Stimulated activated naive CD8-positive, alpha-beta T cell treated with anti-CD3 and anti-CD28 coated beads, Interleukin-15, amount 100 ng/mL, for 72 hours (primary cell): Measurements from ENCODE around the gene KDM7A.

Source experiments
- ATAC-seq: fragments of 150-1000 bp; cut with Tn5 transposase; 2 replicates; pipeline ENCODE4 v1.10.0; 2021; ENCODE audit warnings: mild to moderate bottlenecking, moderate library complexity
- DNase-seq, 2 donors: peaks; one replicate each; pipeline ENCODE4 v3.0.0; 2021 to 2022
- H3K27ac Mint-ChIP-seq, 2 donors: one replicate each; pipeline ENCODE4 v1.8.0; 2022; ENCODE audit warnings: mild to moderate bottlenecking in 2 of 2, mixed read lengths in 2 of 2, moderate library complexity in 2 of 2
- H3K27me3 Mint-ChIP-seq: one replicate; pipeline ENCODE4 v1.8.0; 2022; ENCODE audit warnings: mixed read lengths
- H3K4me1 Mint-ChIP-seq: one replicate; pipeline ENCODE4 v1.8.0; 2022; ENCODE audit warnings: mild to moderate bottlenecking, mixed read lengths
- H3K4me3 Mint-ChIP-seq, 2 donors: one replicate each; pipeline ENCODE4 v1.8.0; 2022; ENCODE audit warnings: mild to moderate bottlenecking in 2 of 2, mixed read lengths in 2 of 2, moderate library complexity in 1 of 2
- H3K9me3 Mint-ChIP-seq, 2 donors: one replicate each; pipeline ENCODE4 v1.8.0; 2022; ENCODE audit warnings: mixed read lengths in 2 of 2

The KDM7A gene

DNA sequence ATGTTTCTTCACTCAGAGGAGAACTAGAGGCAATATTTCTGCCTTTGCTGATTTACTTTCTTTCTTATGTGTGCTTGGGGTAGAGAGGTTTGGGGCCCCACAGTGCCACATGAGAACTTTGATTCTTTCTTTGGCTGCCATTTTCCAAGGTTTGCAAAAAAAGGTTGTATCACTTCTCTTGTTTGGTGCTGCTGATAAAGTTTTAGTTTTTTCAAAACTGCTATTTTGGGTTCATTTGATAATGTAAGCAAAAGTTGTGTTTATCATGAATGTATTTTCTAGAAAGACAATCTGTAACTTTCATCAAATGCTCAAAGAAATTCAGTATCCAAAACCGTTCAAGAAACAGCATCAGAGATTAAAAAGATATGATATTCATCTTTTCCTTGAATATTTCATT is 83.4 kb downstream of the KDM7A start:
- DNase-seq: no peak
- Mint-ChIP-seq H3K4me1 (no peaks in the 10 kb centered on the region), H3K27ac (peak overlapping the region in 1 of 2 donors; percentile 69), H3K27me3 (no peaks in the 10 kb centered on the region), H3K4me3 (no peak overlapping the region), H3K9me3 (no peaks in the 10 kb centered on the region)
- ATAC-seq: no peak

DNA sequence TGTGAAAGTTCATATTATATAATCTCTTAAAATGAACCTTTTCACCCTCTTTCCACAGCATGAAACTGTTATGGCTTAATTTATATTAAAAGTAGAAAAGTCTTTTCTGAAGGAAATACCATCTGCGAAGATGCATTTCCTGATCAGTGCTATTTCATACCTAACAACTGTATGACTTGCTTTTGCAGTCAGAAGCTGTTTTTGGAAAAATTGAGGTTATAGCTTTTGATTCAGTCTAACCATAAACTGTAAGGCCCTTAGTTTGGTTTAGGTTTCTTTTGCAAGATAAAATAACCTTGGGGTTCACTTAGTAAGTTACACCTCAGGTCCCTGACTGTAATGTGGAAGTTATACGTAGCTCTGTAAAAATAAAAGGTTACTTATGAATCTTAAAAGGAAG is 91.3 kb downstream of the KDM7A start:
- ATAC-seq: peak; percentile 49
- Mint-ChIP-seq H3K27me3 (no peaks in the 10 kb centered on the region), H3K4me1 (peaks cover 43% of the 10 kb centered on the region), H3K27ac (peak overlapping the region in 1 of 2 donors; percentile 80), H3K9me3 (no peaks in the 10 kb centered on the region), H3K4me3 (peak overlapping the region in 1 of 2 donors; percentile 21)
- DNase-seq: no peak

DNA sequence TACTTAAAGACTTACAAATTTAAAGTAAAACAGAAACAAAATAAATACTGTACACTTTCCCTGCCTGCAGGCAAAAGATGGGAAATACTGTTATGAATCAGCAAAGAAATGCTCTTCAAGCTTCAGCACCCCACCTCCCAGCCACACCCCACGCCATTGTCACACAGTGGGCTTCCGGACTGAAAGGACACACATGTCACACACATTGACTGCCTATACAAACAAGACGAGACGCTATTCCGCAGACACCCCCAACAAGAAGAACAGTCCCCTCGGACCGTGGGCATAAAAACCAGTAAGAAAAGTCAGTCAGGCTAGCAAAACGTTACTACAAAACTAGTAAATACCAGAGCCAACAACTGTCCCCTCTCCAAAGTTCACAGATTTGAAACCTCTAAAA is 91.8 kb downstream of the KDM7A start:
- peak overlapping the region; percentile 1 to 80 for H3K27ac Mint-ChIP-seq
- H3K4me3 Mint-ChIP-seq: peak overlapping the region; percentile 21 to 35
- peaks cover 43% of the 10 kb centered on the region for H3K4me1 Mint-ChIP-seq
- ATAC-seq: peak; percentile 82
- no peaks in the 10 kb centered on the region for H3K9me3 Mint-ChIP-seq
- no peaks in the 10 kb centered on the region for H3K27me3 Mint-ChIP-seq
- peak in 1 of 2 donors; percentile 55 for DNase-seq

DNA sequence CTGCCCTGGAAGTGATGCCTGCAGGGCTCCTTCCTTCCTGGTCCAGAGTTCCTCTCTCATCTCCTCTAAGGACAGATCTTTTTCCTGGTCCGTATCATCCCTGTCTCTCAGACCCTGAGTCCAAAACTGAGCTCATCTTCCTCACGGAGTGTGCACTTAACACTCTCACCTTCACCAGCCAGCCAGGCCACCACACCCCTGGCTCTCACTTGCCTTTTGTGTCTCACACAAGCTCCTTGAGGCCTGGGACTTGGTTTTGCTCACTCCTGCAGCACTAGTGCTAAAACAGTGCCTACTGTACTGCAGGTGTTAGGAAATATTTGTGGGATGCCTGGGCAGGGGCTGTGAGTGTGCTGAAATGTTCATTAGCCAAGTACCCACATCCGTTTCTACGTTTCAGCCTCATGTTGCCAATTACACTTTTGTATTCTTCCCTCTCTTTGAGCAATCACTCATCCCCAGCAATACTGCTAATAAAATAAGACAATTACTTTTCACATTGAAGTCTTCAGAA is 92.6 kb downstream of the KDM7A start:
- Mint-ChIP-seq H3K9me3 (no peaks in the 10 kb centered on the region), H3K4me3 (peak overlapping the region; percentile 11 to 44), H3K4me1 (peaks cover 46% of the 10 kb centered on the region), H3K27me3 (no peaks in the 10 kb centered on the region), H3K27ac (peak overlapping the region in 1 of 2 donors; percentile 52)
- ATAC-seq (peak; percentile 69), DNase-seq (peak in 1 of 2 donors; percentile 33)

DNA sequence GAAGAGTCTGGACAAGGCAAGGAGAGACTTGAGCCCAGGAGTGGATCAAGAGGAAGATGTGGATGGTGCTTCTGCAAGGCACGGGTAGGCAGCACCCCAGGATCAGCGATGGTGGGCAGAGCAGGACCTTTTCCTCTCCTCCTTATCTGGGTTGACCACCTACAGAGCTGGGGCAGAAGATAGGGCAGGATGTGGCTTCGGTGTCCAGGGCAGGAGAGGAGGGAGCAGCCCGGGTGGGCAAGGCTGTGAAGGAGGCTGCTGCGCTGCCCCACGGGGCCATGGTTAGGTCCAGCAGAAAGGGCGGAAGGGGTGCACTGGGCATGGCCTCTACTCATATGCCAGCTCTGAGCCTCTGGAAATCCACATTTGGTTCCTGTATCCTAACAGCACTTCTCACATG is 94.0 kb downstream of the KDM7A start:
- DNase-seq (no peak), ATAC-seq (no peak)
- Mint-ChIP-seq H3K4me3 (no peak overlapping the region), H3K4me1 (peaks cover 59% of the 10 kb centered on the region), H3K27me3 (no peaks in the 10 kb centered on the region), H3K9me3 (no peaks in the 10 kb centered on the region), H3K27ac (peak overlapping the region in 1 of 2 donors; percentile 91)

DNA sequence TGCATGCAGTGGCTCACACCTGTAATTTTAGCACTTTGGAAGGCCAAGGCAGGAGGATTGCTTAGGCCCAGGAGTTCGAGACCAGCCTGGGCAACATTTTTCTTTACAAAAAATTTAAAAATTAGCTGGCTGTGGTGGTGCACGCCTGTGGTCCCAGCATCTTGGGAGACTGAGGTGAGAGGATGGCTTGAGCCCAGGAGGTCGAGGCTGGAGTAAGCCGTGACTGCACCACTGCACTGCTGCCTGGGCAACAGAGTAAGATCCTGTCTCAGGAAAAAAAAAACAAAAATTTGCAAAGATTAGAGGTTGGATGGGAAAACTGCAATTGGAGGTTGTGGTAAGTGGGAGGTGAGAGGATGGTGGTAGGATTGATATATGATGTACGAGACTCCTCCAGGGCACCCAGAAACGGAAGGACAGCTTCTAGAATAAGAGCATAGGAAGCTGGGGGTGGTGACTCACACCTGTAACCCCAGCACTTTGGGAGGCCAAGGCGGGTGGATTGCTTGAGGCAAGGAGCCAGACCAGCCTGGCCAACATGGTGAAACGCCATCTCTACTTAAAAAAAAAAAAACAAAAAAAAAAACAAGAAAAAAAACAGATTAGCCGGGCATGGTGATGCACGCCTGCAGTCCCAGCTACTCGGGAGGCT is 94.9 kb downstream of the KDM7A start:
- Mint-ChIP-seq H3K27ac (peak overlapping the region in 1 of 2 donors; percentile 15), H3K27me3 (no peaks in the 10 kb centered on the region), H3K9me3 (no peaks in the 10 kb centered on the region), H3K4me1 (peaks cover 57% of the 10 kb centered on the region), H3K4me3 (no peak overlapping the region)
- no peak for ATAC-seq
- no peak for DNase-seq

DNA sequence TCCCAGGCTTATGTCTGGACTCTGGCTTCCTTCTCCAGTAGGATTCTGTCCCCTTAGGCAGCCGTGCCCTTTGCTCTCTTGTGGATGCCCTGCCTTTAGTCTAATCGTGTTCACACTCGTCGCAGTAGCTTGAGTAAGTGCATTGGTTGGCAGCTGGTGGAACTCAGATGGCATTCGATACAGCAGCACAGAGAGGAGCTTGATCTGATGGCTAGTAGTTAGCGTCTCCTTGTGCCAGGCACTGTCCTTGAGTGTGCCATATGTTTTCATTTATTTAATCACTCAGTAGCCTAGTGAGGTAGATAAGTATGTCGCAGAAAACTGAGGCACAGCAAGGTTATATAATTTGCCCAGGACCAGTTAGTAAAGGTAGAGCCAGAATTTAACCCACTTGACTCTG is 95.9 kb downstream of the KDM7A start:
- H3K4me1 Mint-ChIP-seq: peaks cover 47% of the 10 kb centered on the region
- no peaks in the 10 kb centered on the region for H3K27me3 Mint-ChIP-seq
- no peak overlapping the region for H3K4me3 Mint-ChIP-seq
- no peaks in the 10 kb centered on the region for H3K9me3 Mint-ChIP-seq
- H3K27ac Mint-ChIP-seq: no peak overlapping the region
- no peak for ATAC-seq
- no peak for DNase-seq

DNA sequence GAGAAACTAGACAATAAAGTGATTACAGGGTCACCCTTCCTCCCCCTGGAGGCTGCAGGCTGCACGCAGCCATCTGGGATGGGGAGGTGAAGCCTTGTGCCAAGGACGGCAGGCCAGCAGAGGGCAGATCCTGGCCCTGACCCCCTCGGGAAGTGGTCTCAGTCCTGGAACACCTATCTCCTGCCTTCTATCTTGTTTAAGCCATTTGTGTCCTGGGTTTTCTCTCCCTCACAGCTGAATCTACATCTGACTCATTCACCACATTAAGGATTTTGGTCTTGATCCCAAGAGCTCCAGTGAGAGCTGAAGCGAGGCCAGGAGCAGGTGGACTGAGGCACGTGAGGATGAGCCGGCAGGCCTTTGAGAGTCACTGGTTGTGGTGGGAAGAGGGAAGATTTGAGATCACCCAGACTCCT is 97.7 kb downstream of the KDM7A start:
- Mint-ChIP-seq H3K27ac (peak overlapping the region in 1 of 2 donors; percentile 42), H3K4me1 (peaks cover 31% of the 10 kb centered on the region)
- DNase-seq: no peak

DNA sequence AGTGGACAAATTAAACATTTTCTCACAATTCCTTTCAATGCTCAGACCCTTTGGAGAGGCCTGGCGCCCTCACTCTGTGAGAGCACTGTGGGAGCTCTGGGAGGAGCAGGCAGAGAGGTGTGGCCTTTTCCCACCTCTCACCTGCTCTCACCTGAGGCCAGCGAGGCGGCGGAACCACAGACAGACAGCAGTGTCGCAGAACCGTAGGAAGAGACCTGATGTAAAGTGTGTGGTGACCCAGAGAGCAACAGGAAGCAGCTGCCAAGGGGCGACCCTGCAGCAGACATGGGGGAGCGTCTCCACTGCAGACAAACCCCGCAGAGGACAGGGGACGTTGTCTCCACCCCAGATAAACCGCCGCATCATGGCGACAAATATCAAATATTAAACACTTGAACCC is 98.4 kb downstream of the KDM7A start:
- Mint-ChIP-seq H3K27me3 (no peaks in the 10 kb centered on the region), H3K4me3 (peak overlapping the region; percentile 53 to 73), H3K27ac (peak overlapping the region in 1 of 2 donors; percentile 70), H3K4me1 (peaks cover 23% of the 10 kb centered on the region), H3K9me3 (no peaks in the 10 kb centered on the region)
- peak; percentile 27 for ATAC-seq
- no peak for DNase-seq

More for the DNA sequence above, 97.7 kb downstream of the KDM7A start:
- Mint-ChIP-seq H3K4me3 (no peak overlapping the region), H3K27me3 (no peaks in the 10 kb centered on the region), H3K9me3 (no peaks in the 10 kb centered on the region)
- no peak for ATAC-seq

DNA sequence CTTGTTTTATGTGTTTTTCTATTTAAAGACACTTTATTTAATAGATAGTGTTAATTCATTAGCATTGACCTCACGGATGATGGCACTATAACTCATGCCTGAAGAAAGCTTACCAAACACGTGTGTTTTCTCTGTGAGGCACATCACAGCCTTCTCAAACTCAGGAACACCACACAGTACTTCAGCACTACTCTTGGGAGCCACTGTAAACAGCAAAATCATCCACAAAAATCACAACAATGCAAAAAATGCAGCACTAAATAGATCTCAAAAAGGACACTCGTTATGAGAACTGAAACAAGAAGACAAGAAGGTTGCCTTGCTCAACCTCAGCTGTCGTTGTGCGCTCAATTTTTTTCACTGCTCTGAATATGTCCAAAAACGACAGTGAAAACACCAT is 102.0 kb downstream of the KDM7A start:
- ATAC-seq: no peak
- no peak overlapping the region for H3K27ac Mint-ChIP-seq
- DNase-seq: no peak

DNA sequence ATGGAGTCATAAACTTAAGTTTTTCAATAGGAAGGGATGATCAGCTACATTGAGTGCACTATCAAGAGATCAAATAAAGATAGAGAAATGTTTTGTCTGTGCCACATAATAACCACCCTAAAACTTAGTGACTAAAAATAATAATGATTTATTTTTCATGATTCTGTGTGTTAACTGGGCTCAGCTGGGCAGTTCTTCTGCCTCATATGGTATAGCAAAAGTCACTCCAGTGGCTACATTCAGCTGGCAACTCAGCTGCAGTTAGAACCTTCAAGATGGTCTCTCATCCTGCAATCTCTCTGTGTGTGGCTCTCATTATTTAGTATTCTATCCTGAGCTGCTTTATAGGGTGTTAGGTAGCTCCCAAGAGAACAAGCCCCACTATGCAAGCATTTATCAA is 106.2 kb downstream of the KDM7A start:
- H3K9me3 Mint-ChIP-seq: peaks cover 21 to 37% of the 10 kb centered on the region in 2 donors
- H3K27ac Mint-ChIP-seq: no peak overlapping the region
- no peak for ATAC-seq
- DNase-seq: no peak
- no peak overlapping the region for H3K4me3 Mint-ChIP-seq
- H3K27me3 Mint-ChIP-seq: no peaks in the 10 kb centered on the region
- peaks cover 10% of the 10 kb centered on the region for H3K4me1 Mint-ChIP-seq

More for the DNA sequence above, 102.0 kb downstream of the KDM7A start:
- peaks cover 16% of the 10 kb centered on the region for H3K4me1 Mint-ChIP-seq
- H3K27me3 Mint-ChIP-seq: no peaks in the 10 kb centered on the region
- H3K4me3 Mint-ChIP-seq: no peak overlapping the region
- H3K9me3 Mint-ChIP-seq: peaks cover under 1 to 4% of the 10 kb centered on the region in 2 donors

DNA sequence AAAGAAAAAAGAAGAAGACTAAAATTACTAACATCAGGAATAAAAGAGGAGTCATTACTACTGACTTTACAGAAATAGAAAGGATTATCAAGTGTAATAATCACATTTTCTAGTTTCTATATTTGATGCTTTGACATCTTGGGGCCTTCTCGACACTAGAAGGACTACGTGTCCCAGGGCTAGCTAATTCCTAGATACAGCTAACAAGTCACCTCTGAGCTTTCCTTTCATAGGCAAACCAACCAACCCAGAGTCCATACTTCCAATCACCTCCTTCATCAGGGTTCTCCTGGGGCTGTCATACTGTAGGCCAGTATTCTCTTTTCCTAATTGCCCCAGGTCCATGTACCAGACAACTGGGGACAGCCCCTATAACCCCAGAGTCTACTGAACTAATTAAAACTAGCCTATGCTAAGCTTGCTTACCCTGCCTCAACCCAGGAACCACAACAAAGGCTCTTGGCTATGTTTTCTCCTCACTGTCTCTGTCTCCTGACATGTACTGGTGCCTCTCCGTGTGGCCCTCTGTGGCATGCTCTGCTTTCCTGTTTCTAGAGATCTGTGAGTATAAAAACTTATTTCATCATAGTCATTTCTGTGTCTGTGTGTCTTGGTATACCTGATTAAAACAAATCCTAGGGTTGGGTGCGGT is 107.4 kb downstream of the KDM7A start:
- Mint-ChIP-seq H3K27ac (no peak overlapping the region), H3K27me3 (no peaks in the 10 kb centered on the region), H3K4me3 (no peak overlapping the region), H3K4me1 (peaks cover 10% of the 10 kb centered on the region), H3K9me3 (peaks cover 21 to 38% of the 10 kb centered on the region in 2 donors)
- peak; percentile 74 for ATAC-seq
- DNase-seq: no peak

DNA sequence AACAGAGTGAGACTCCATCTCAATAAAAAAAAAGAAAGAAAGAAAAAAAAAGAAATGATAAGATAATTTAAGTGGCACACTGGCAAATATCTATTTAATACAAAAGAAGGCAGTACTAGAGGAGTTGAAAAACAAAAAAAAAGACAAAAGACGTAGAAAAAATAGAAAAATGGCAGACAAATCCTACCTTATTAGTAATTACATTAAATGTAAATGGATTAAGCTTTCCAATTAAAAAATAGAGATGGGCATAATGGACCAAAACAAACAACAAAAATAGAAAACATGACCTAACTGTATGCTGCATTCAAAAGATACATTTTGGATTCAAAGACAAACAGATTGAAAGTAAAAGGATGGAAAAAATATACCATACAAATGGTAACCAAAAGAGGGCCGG is 108.8 kb downstream of the KDM7A start:
- H3K4me3 Mint-ChIP-seq: no peak overlapping the region
- peaks cover 21 to 38% of the 10 kb centered on the region in 2 donors for H3K9me3 Mint-ChIP-seq
- H3K27ac Mint-ChIP-seq: no peak overlapping the region
- peaks cover 21% of the 10 kb centered on the region for H3K4me1 Mint-ChIP-seq
- DNase-seq (no peak), ATAC-seq (no peak)
- H3K27me3 Mint-ChIP-seq: no peaks in the 10 kb centered on the region

DNA sequence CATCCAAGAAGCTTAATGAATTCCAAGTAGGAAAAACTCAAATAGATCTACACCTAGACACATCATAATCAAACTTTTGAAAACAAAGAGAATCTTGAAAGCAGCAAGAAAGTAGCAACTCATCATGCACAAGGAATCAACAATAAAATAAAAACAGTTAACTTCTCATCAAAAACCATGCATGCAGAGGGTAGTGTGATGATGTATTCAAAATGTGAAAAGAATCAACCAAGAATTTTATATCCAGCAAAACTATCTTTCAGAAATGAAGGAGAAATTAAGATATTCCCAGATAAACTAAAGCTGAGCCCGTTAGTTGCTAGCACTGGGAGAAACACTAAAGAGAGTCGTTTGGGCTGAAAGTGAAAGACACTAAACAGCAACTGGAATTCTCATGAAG is 109.7 kb downstream of the KDM7A start:
- Mint-ChIP-seq H3K9me3 (peaks cover 21 to 38% of the 10 kb centered on the region in 2 donors), H3K4me1 (peaks cover 22% of the 10 kb centered on the region), H3K27me3 (no peaks in the 10 kb centered on the region), H3K4me3 (no peak overlapping the region), H3K27ac (no peak overlapping the region)
- DNase-seq (no peak), ATAC-seq (no peak)

DNA sequence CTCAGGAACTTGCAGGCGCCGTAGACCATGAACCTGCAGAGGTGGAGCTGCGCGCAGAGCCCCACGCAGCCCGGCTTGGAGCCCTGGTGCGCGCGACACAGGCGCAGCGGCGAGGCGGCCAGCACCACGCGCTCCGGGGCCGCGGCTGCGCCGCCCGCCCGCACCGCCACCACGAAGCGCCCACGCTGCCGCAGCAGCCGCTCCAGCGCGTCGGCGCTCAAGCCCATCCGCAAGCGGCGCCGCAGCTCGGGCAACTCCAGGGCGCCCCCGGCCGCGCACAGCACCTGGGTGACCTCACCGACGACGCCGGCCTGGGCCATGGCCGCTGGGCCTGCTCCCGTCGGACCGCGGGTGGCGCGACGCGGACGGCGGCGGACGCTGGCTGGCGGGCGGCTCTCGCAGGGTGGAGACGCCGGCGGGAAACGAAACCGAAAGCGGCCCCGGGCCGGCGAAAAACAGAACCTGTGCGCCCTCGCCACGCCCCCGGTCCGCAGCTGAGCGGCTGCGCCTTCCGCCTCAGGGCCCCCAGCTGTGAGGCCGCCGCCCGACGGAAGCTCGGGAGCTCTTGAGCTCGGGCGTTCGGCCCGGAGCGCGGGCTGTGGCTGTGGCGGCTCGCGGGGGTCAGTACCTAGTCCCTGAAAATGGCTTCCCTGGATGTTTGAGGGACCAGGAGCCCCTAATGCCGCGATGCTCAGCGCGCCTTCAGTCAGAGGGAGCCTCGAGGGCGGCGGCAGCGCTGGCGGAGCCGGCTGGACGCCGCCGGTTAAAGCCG is 114.1 kb downstream of the KDM7A start, which contains the start of gene PARP12:
TSS of gene PARP12 (minus strand) at position 424 of the 772 bp plus-strand sequence. CDS start at position 320, 104 bp downstream.
- ATAC-seq (peak; percentile 89), DNase-seq (peak; percentile 89)
- Mint-ChIP-seq H3K27me3 (no peaks in the 10 kb centered on the region), H3K4me1 (peaks cover 53% of the 10 kb centered on the region), H3K9me3 (peaks cover 17 to 24% of the 10 kb centered on the region in 2 donors), H3K27ac (peak within 1 kb of the TSS; percentile 84 to 96), H3K4me3 (peak within 1 kb of the TSS; percentile 93 to 94)
